Breast epithelium (tissue), 4 donors: ENCODE results near the gene RIN1. TPM values are rescaled to one million over a fixed set of nuclear protein-coding genes. Genes with fewer than 3 reads are reported as not detected.

Experiments
- DNase-seq, 2 donors: peaks; one replicate each; pipeline ENCODE4 v3.0.0-alpha.2; 2019; ENCODE audit warnings: low spot score in 2 of 2
- H3K27ac ChIP-seq, 2 donors: fragments of 200-600 bp; sonication (generic) in 1 of 2; one replicate each; pipeline ENCODE4 v1.5.1; 2016 to 2019; ENCODE audit warnings: mild to moderate bottlenecking in 1 of 2
- H3K27me3 ChIP-seq, 2 donors: fragments of 200-600 bp; sonication (generic) in 1 of 2; one replicate each; pipeline versions ENCODE4 v1.5.1 to v1.6.0; 2017 to 2019; ENCODE audit warnings: control low read depth in 1 of 2, mild to moderate bottlenecking in 1 of 2
- H3K36me3 ChIP-seq: fragments of 200-600 bp; one replicate; pipeline ENCODE4 v1.5.1; 2019
- H3K4me1 ChIP-seq, 2 donors: fragments of 200-600 bp; sonication (generic); one replicate each; pipeline ENCODE4 v1.5.1; 2016 to 2019; ENCODE audit warnings: control low read depth in 1 of 2
- H3K4me3 ChIP-seq, 3 donors: fragments of 200-600 bp; sonication (generic); 1 replicate in 2 of 3; 2 replicates in 1 of 3; pipeline ENCODE4 v1.5.1; 2016 to 2019; ENCODE audit warnings: mild to moderate bottlenecking in 3 of 3, moderate library complexity in 2 of 3
- H3K9me3 ChIP-seq, 2 donors: fragments of 200-600 bp; sonication (generic) in 1 of 2; one replicate each; pipeline ENCODE4 v1.5.1; 2016 to 2019; ENCODE audit warnings: control low read depth in 1 of 2
- CTCF ChIP-seq, 3 donors: fragments of 450-650 bp; IDR thresholded peaks; one replicate each; pipeline ENCODE4 v1.5.1; 2016 to 2017; ENCODE audit warnings: antibody characterized with exemption in 3 of 3, mild to moderate bottlenecking in 3 of 3, moderate library complexity in 3 of 3
- POLR2A ChIP-seq: fragments of 450-650 bp; IDR thresholded peaks from one replicate; pipeline ENCODE4 v1.6.1; 2016; ENCODE audit warnings: antibody characterized with exemption, mild to moderate bottlenecking, moderate library complexity
- POLR2AphosphoS5 ChIP-seq, 3 donors: sonication (generic); formaldehyde crosslinking; IDR thresholded peaks; one replicate each; pipeline ENCODE4 v1.6.1; 2017; ENCODE audit warnings: antibody characterized with exemption in 3 of 3
- intact Hi-C: fragments of 100-400 bp; cut with DNase I; formaldehyde crosslinking; loops from one replicate; pipeline ENCODE4 v1.15.1; 2023; ENCODE audit warnings: low total_unique reads
- total RNA-seq, 3 donors: library from RNA; depleted of rRNA; stranded (reverse); fragments of >200 nt; gene quantifications; one replicate each; pipeline ENCODE4 v1.1.0, GENCODE V29; 2016

The RIN1 gene
- total RNA-seq, 3 donors from 2014 or later = 3.2 to 6.6 (median 5.2) TPM

GRCh38 chr11:66328031-66328301 is 8.3 kb downstream of the RIN1 start:
- Histone ChIP-seq H3K4me3 (no peak overlapping the region), H3K27me3 (no peaks in the 10 kb centered on the region), H3K27ac (peak overlapping the region in 1 of 2 donors; percentile 91), H3K4me1 (peaks cover 0 to 3% of the 10 kb centered on the region in 2 donors), H3K9me3 (no peaks in the 10 kb centered on the region), H3K36me3 (no peaks in the 10 kb centered on the region)
- intact Hi-C loops = no loop called here
- DNase-seq = no peak
- no peak for TF ChIP-seq POLR2AphosphoS5 (IDR thresholded peaks at IDR 0.05)
- no peak for TF ChIP-seq CTCF (IDR thresholded peaks at IDR 0.05)
- no peak for TF ChIP-seq POLR2A

- TF ChIP-seq CTCF (IDR thresholded peaks at IDR 0.05) (no peak), POLR2A (no peak), POLR2AphosphoS5 (IDR thresholded peaks at IDR 0.05) (no peak)
- H3K9me3 ChIP-seq = no peaks in the 10 kb centered on the region
- no peak overlapping the region for H3K4me3 ChIP-seq
- intact Hi-C loops = no loop called here
- H3K27me3 ChIP-seq = no peaks in the 10 kb centered on the region
- DNase-seq = no peak
- peak overlapping the region; percentile 51 to 91 for H3K27ac ChIP-seq
- H3K36me3 ChIP-seq = no peaks in the 10 kb centered on the region
- H3K4me1 ChIP-seq = peaks cover 0 to 3% of the 10 kb centered on the region in 2 donors
These were observed 8.8 kb downstream of the RIN1 start for GRCh38 chr11:66327171-66328030.

- Histone ChIP-seq H3K4me1 (peaks cover 3% of the 10 kb centered on the region in 2 donors), H3K9me3 (no peaks in the 10 kb centered on the region), H3K4me3 (no peak overlapping the region), H3K27ac (peak overlapping the region; percentile 51 to 91), H3K36me3 (no peaks in the 10 kb centered on the region), H3K27me3 (no peaks in the 10 kb centered on the region)
- no peak for DNase-seq
- TF ChIP-seq CTCF (IDR thresholded peaks at IDR 0.05) (no peak), POLR2A (no peak), POLR2AphosphoS5 (IDR thresholded peaks at IDR 0.05) (no peak)
- intact Hi-C loops = no loop called here
These were observed 9.7 kb downstream of the RIN1 start for GRCh38 chr11:66326261-66327111.

GRCh38 chr11:66325263-66325671 is 11.0 kb downstream of the RIN1 start:
- peaks cover 3% of the 10 kb centered on the region in 2 donors for H3K4me1 ChIP-seq
- intact Hi-C loops = loop anchor here (1.0 kb wide), 1 partner anchor 33 kb away; no protein-coding TSS in a partner anchor

More at GRCh38 chr11:66325263-66325671, 11.0 kb downstream of the RIN1 start:
- Histone ChIP-seq H3K27me3 (no peaks in the 10 kb centered on the region), H3K36me3 (no peaks in the 10 kb centered on the region), H3K27ac (peak overlapping the region in 1 of 2 donors; percentile 91), H3K4me3 (no peak overlapping the region), H3K9me3 (no peaks in the 10 kb centered on the region)
- no peak for DNase-seq
- TF ChIP-seq CTCF (IDR thresholded peaks at IDR 0.05) = no peak
